Pons (tissue), 1 donor: ENCODE measurements around the gene TAX1BP1.
"Not testable (repeated sequence)": the region's sequence is repeated elsewhere in the genome, so short reads cannot be mapped to it uniquely, and the experiment has no call there.

Source experiments
- DNase-seq: peaks from one replicate; pipeline ENCODE4 v3.0.0-alpha.2; 2016; ENCODE audit warnings: low spot score

The TAX1BP1 gene

DNA sequence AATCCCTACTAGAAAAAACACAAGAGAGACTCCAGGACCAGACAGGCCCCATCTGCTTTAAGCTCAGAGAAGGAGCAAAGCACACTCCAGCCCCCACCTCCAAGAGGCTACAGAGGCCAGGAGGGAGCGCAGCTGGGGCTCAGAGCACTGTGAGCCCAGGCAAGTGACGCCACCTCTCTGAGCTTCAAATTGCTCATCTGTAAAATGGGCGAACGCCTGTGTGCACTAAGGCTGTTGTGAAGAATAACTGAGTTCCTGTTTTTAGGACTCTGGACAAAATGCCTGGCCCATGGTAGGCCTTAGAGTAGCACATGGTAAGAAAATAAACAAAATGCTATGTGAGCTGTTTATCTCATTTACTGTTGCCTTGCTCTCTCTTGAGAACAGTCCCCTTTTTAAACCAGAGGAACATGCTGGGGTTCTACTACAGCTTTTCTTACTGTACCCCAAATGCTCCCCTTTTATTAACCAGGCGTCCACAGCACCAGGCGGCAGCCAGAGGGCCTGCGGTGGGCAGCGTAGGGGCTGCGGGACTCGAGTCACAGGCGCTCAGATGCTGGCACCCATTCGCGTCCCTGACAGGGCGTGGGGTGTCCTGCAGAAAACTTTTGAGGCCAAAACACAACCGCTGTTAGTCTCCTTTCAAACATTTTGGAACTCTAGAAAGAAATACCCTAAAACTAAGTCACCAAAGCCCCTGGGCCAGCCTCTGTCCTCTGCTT, 103.8 kb downstream of the TAX1BP1 start:
- DNase-seq, result no peak

DNA sequence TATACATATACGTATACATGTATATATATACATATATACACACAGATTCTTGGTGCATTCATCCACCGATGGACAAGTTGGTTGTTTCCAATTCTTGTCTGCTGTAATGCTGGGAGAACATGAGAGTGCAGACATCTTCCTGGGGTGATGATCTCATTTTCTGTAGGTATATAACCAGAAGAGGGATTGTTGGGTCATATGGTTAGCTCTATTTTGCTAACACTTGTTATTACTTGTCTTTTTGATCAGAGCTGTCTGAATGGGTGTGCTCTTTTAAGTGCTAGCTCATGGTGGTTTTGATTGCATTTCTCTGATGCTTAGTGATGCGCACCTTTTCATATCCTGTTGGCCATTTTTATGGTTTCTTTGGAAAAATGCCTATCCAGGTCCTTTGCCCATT, 106.4 kb downstream of the TAX1BP1 start:
- DNase-seq, result no peak

DNA sequence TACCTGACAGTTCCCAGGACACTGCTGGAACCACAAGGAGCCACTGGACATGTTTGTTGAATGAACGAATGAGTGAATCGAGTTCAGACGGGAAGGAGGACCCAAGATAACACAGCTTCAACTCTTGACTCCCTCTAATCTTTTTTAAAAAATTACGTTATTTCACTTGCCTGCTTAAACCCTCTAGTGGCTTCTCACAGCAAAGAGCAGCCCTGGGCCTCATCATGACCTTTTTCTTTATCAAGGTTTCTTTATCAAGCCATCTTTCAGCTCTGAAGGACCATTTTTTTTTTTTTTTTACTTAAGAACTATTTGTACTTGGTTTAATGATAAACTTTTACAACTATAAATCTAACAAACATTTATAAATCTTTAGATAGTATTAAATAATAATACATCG, 110.6 kb downstream of the TAX1BP1 start:
- no peak for DNase-seq

DNA sequence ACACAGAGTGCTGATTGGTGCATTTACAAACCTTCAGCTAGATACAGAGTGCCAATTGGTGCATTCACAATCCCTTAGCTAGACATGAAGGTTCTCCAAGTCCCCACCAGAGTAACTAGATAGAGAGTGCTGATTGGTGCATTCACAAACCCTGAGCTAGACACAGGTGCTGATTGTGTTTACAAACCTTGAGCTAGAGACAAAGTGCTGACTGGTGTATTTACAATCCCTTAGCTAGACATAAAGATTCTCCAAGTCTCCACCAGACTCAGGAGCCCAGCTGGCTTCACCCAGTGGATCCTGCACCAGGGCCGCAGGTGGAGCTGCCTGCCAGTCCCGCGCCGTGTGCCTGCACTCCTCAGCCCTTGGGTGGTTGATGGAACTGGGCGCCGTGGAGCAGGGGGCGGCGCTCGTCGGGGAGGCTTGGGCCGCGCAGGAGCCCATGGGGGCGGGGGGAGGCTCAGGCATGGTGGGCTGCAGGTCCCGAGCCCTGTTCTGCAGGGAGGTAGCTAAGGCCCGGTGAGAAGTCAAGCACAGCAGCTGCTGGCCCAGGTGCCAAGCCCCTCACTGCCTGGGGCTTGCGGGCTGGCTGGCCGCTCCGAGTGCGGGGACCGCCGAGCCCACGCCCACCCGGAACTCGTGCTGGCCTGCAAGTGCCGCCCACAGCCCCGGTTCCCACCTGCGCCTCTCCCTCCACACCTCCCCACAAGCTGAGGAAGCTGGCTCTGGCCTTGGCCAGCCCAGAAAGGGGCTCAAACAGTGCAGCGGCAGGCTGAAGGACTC, 116.9 kb downstream of the TAX1BP1 start:
- DNase-seq, result not testable (repeated sequence)

DNA sequence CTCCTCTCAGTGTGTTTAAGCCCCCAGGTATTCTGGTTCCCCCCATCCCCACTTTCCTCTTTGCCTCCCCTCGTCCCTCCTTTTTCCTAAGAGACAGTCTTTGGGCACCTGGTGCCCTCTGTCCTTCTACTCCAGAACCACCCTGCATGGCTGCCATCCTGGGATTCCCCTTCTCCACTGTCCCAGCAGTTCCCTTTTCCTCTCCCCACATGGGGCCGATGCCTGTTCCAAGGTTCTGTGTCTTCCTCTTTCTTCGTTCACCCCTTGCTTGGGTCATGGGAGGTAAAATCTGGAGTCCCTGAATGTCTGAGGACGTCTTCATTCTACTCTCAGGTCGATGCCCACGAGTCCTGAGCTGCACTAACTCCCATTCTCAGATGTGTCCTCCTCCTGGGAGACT, 120.8 kb downstream of the TAX1BP1 start:
- no peak for DNase-seq

DNA sequence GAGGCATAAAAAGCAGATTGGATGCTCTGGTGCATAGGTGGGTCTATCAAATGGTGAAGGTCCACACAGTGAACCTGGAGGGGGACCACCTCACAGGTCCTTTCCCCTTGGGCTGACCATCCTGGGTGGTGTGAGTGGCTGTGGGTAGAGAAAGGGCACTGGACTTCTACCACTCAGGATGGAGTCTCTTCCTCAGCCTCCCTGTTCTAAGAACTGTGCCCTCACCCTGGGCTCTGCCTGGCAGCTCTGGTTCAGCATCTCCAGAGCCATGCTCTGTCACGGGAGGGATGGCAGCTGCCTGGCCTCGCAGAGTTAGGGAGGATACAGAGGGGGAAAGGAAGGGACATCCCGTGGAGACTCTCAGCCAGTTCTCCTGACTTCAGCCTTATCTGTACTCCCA, 121.8 kb downstream of the TAX1BP1 start:
- no peak for DNase-seq

DNA sequence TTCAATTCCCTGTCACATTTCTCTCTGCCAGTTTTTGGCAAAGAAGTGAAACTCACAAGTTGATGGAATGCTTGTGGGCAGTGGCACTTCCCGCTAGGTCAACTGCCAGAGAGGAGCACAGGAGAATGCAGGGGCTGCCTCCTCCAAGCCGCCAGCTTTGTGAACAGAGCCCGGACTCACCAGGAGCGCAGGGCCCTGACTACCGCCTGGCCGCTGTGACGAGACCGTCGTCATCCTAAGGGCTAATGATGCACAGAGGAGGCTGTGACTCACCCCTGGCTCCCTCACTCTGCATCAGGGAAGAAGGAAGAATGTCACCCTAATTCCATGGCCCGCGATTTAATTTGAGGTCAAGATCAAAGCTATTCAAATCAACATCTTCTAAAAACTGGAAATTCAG, 123.9 kb downstream of the TAX1BP1 start:
- no peak for DNase-seq

DNA sequence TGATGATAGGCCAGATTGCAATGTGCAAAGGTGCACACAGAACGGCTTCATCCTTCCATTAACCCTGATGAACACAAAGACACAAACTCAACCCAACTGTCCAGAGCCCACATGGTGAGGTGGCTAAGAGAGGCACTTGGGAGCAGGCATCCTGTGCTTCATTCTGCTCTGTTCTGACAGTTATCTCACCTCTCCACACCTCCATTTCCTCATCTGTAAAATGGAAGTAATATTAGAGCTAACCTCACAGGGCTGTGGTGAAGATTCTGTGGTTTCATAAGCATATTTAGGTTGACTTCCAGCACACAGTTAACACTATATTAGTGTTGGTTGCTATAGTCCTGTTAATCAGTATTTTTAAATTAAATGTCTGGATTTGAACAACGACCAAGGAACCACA, 126.3 kb downstream of the TAX1BP1 start:
- no peak for DNase-seq

DNA sequence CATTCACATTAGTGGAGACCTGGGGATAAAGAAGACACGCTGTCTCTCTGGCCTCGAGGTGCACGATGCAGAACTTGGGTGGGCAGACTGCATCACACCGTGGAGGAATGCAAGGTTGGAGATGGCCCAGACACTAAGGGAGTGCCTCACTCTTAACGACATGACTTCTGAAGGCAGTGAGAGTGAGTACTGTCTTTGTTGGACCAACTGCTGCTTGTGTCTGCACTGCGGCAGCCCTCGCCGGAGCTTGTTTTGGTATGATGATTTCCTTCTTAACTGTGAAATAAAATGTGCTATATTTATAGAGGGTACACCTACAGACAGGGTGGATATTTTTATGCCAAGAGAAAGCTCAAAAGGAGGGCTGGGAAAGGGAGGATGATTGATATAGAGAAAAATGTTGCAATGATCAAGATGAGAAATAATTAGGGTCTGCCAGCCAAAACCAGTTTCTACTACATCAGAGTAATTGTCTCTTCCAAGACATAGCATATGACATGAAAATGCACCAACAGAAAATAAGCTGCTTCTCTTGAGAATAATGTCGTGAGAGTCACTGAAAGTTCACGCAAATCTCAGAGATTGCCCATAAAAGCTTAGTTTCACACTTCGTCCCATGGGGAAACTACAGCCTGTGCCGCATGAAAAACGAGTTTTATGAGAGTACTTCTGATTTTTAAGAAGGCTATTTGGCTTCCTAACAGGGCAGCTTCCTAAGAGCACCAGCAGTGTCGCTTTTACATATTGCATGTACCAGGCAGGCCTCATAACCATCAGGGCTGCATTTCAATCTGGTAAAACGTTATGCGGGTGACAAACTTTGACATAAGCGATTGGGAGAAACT, 127.1 kb downstream of the TAX1BP1 start:
- no peak for DNase-seq

DNA sequence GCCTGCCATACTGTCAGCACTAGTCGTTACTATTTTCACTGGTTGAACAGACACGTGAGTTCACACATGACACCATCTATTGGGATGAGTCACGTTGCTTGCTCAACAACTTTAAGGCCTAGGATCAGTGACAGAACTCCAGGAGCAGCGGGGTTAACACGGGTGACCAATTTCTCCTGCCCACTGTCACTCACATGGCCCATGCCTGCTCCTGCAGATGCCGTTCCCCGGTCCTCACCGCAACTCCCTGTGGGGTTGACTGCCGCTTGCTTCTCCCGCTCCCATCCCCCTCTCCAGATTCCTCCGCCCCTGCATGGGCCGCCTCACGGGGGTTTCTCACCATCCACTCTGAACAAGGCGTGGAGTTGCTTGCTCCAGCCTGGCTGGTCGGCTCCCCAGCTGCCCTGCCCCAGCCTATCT, 128.2 kb downstream of the TAX1BP1 start:
- DNase-seq, result no peak

DNA sequence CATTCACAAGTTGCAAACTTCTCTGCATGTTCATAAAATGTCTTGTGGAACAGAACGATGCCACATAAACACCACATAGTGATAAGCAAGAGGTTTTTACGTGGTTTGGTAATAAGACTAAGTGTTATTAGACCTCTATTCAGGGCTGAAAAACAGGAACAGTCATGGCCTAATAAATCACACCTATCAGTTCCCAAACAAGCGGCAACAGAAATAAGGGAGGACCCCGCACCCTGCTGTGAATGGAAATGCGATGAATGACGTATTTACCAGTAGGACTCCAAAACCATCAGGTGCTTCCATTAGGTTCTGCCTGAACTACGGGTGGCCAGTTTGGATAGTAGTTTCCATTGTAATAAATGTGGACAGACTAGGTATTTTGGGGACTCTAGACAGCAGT, 129.1 kb downstream of the TAX1BP1 start:
- DNase-seq, result no peak

- DNase-seq, result no peak
Measured at GRCh38 chr7:27870595-27870994, 130.6 kb downstream of the TAX1BP1 start.

GRCh38 chr7:27871086-27871485, 131.1 kb downstream of the TAX1BP1 start:
- DNase-seq, result no peak

GRCh38 chr7:27871866-27872265, 131.9 kb downstream of the TAX1BP1 start:
- peak; percentile 39 for DNase-seq

DNA sequence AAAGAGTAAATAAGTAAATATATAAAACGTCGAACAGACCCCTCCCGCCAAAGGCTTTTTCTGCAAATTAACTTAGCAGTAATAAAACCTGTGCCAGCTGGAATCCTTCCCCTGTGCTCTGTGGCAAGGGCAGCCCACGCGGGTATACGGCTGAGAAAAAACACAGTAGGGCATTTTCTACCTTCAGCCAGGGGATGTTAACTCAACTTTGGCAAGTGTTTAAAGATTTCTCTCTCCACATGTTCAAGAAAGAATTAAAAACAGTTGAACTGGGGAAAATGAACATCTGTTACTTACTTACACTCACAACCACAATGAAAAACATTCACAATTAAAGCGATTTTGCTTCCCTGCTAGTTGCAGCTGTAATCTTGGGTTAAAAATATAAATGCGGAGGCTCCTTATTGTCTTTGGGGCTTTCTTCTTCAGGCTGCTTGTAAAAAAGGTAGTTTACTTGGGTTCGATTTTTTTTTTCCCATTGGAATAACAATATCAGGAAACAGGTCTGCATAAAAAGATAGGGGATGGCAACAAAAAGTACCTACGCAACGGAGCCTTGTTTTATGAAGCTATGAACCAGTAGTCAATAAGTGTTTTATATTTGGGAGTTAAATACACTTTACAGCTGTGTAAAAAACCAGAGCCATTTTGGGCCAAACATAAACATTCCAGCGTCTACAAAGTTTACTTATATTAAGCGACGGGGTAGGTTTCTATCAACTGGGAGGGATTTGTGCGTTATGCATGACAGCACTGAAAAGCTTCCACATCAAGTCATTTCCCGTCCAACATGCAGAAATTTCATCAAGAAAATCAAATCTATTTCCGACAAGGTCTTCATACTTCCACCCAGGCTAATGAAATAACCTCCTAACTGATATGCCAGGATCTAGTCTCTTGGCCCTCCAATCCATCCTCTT, 132.7 kb downstream of the TAX1BP1 start:
- DNase-seq, result no peak

DNA sequence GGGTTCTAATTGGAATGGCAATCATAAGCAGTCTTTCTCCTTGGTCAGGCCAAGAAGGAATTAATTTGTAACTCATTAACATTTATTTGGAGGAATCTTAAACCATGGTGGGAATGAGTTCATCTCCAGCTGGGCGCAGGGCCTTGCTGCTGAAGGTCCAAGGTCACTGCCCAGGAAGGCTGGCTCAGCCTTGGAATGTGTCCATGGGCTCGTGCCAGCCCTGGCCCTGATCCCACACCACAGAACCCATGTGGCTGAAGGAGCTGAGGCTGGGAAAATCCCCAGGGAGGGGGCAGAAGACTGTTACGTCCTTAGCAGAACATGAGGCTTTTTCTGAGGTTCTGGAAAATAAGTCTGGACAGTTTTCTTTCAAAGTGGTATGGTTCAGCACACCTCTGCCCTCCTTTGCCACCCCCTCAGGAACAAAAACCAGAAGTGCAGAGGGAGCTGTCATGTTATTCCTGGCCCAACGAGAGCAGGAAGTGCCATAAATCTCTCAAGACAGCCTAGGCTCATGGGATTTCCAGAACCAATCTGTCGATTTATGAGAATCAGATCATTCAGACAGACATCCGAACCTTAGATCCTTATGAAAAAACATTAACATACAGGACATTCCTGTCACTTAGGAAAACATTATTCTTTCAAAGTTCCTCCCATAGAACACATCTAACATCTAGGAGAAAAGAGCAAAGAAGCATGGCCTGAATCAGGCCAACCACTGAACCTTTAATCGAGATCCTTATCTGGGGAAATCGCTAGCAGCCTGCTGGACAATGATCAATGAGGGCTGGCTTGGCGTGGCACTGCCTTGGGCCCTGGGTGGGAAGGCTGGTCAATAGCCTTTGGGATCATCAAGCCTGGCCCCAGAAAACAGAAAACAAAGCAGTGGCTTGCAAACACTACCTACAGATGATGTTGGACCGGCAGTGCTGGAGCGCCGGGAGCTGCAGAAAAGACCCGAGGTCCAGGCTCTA, 134.3 kb downstream of the TAX1BP1 start:
- peak; percentile 63 for DNase-seq

GRCh38 chr7:27875061-27875460, 135.1 kb downstream of the TAX1BP1 start:
- no peak for DNase-seq

DNA sequence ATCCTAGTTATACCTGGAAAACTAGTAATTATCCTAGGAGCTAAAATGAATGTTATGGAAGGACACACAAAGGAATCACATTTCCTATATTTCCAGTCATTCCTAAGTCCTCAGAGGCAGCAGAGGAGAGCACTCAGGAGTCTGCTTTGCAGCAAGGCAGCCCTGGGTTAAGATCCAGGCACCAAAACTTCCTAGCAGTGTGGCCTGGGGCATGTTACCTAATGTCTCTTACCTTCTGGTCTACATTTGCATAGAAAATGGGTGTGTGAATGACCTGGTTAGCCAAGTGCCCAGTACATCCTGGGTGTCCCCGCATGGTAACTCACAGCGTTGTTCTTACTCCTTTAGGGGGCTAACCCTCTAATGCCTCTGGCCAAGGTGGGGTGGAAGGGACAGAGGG, 135.9 kb downstream of the TAX1BP1 start:
- DNase-seq, result no peak

- no peak for DNase-seq
Measured at GRCh38 chr7:27876756-27877155, 136.8 kb downstream of the TAX1BP1 start.
